Parathyroid adenoma (tissue), 2 donors: ENCODE data around the gene ABHD18.
"Not testable (repeated sequence)": the region's sequence is repeated elsewhere in the genome, so short reads cannot be mapped to it uniquely, and the experiment has no call there.

Source experiments
- H2AFZ ChIP-seq: fragments of 300-600 bp; sonication (generic); one replicate; pipeline ENCODE4 v1.7.0; 2017; ENCODE audit warnings: antibody characterized with exemption, mild to moderate bottlenecking
- H3K27ac ChIP-seq: fragments of 300-600 bp; sonication (generic); one replicate; pipeline ENCODE4 v1.7.0; 2017
- H3K27me3 ChIP-seq: fragments of 300-600 bp; sonication (generic); one replicate; pipeline ENCODE4 v1.7.0; 2017; ENCODE audit warnings: low read length; ENCODE audit not compliant: control insufficient read depth, insufficient read depth
- H3K36me3 ChIP-seq: fragments of 300-600 bp; sonication (generic); one replicate; pipeline ENCODE4 v1.7.0; 2017; ENCODE audit warnings: low read length; ENCODE audit not compliant: control insufficient read depth, insufficient read depth
- H3K4me1 ChIP-seq: fragments of 300-600 bp; sonication (generic); one replicate; pipeline ENCODE4 v1.7.0; 2017; ENCODE audit warnings: control low read depth
- H3K4me2 ChIP-seq: fragments of 300-600 bp; sonication (generic); one replicate; pipeline ENCODE4 v1.7.0; 2017; ENCODE audit warnings: low read length
- H3K4me3 ChIP-seq: fragments of 300-600 bp; sonication (generic); one replicate; pipeline ENCODE4 v1.7.0; 2017; ENCODE audit warnings: low read depth, low read length
- H3K79me2 ChIP-seq: fragments of 300-600 bp; sonication (generic); one replicate; pipeline ENCODE4 v1.7.0; 2017; ENCODE audit warnings: control low read depth
- H3K9ac ChIP-seq: fragments of 300-600 bp; sonication (generic); one replicate; pipeline ENCODE4 v1.7.0; 2017; ENCODE audit warnings: mild to moderate bottlenecking
- H3K9me3 ChIP-seq: fragments of 300-600 bp; sonication (generic); one replicate; pipeline ENCODE4 v1.7.0; 2017; ENCODE audit warnings: low read length; ENCODE audit not compliant: control insufficient read depth
- CTCF ChIP-seq: fragments of 300-600 bp; sonication (generic); IDR thresholded peaks from one replicate; pipeline ENCODE4 v1.7.0; 2017; ENCODE audit warnings: antibody characterized with exemption, mild to moderate bottlenecking
- donor health status: primary hyperparathyroidism.

The ABHD18 gene

GRCh38 chr4:128025319-128025718 is 60.1 kb downstream of the ABHD18 start:
- Histone ChIP-seq H3K4me2 (no peak overlapping the region), H3K79me2 (no peaks in the 10 kb centered on the region), H2AFZ (no peak overlapping the region), H3K9ac (no peak overlapping the region), H3K4me1 (no peaks in the 10 kb centered on the region), H3K27me3 (no peaks in the 10 kb centered on the region), H3K4me3 (no peak overlapping the region), H3K27ac (no peak overlapping the region), H3K9me3 (no peaks in the 10 kb centered on the region), H3K36me3 (no peaks in the 10 kb centered on the region)
- no peak for TF ChIP-seq CTCF

- H3K4me3 ChIP-seq = no peak overlapping the region
Measured at GRCh38 chr4:128029907-128030306, 64.7 kb downstream of the ABHD18 start.

GRCh38 chr4:128031756-128032384 is 66.7 kb downstream of the ABHD18 start:
- H3K9ac ChIP-seq = no peak overlapping the region
- H3K36me3 ChIP-seq = no peaks in the 10 kb centered on the region
- H3K27ac ChIP-seq = no peak overlapping the region
- no peaks in the 10 kb centered on the region for H3K4me1 ChIP-seq
- no peaks in the 10 kb centered on the region for H3K9me3 ChIP-seq
- no peak overlapping the region for H3K4me2 ChIP-seq
- no peak overlapping the region for H3K4me3 ChIP-seq
- no peak overlapping the region for H2AFZ ChIP-seq
- H3K27me3 ChIP-seq = no peaks in the 10 kb centered on the region
- TF ChIP-seq CTCF = no peak
- no peaks in the 10 kb centered on the region for H3K79me2 ChIP-seq

More at GRCh38 chr4:128029907-128030306, 64.7 kb downstream of the ABHD18 start:
- no peaks in the 10 kb centered on the region for H3K36me3 ChIP-seq
- H3K4me2 ChIP-seq = no peak overlapping the region
- H3K9ac ChIP-seq = no peak overlapping the region
- H2AFZ ChIP-seq = no peak overlapping the region
- H3K4me1 ChIP-seq = no peaks in the 10 kb centered on the region
- no peak overlapping the region for H3K27ac ChIP-seq
- H3K9me3 ChIP-seq = no peaks in the 10 kb centered on the region
- TF ChIP-seq CTCF = no peak
- no peaks in the 10 kb centered on the region for H3K79me2 ChIP-seq
- no peaks in the 10 kb centered on the region for H3K27me3 ChIP-seq

DNA sequence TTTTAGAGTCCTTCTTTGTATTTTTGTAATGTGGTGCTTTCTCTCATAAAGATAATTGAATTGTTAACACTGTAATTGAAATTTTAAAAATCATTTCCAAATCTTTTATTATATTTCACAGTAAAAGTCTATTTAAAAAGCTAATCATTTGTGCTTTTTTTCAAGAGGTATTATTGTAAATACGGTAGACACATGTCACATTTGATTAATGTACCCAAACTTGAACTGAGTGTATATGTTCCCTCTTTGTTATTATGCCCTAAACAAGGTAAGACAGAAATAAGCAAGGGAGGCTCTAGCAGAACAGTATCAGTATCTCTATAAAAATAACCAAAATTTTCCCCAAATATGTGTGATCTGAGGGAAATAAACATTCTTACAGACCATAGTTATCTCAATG is 74.4 kb downstream of the ABHD18 start:
- H3K27me3 ChIP-seq = no peaks in the 10 kb centered on the region
- H3K4me2 ChIP-seq = no peak overlapping the region
- H3K36me3 ChIP-seq = no peaks in the 10 kb centered on the region
- H3K27ac ChIP-seq = no peak overlapping the region
- H3K79me2 ChIP-seq = no peaks in the 10 kb centered on the region
- no peak overlapping the region for H3K9ac ChIP-seq
- H3K4me1 ChIP-seq = no peaks in the 10 kb centered on the region
- TF ChIP-seq CTCF = no peak
- H2AFZ ChIP-seq = no peak overlapping the region
- H3K9me3 ChIP-seq = no peaks in the 10 kb centered on the region
- no peak overlapping the region for H3K4me3 ChIP-seq

DNA sequence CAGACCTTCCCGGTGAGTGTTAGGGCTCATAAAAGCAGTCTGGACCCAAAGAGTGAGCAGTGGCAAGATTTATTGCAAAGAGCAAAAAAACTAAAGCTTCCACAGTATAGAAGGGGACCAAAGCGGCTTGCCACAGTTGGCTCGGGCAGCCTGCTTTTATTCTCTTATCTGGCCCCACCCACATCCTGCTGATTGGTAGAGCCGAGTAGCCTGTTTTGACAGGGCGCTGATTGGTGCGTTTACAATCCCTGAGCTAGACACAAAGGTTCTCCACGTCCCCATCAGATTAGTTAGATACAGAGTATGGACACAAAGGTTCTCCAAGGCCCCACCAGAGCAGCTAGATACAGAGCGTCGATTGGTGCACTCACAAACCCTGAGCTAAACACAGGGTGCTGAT is 81.8 kb downstream of the ABHD18 start:
- H3K27me3 ChIP-seq, H3K9ac ChIP-seq, H3K4me2 ChIP-seq, H3K4me3 ChIP-seq, H3K9me3 ChIP-seq, H3K4me1 ChIP-seq, H3K27ac ChIP-seq, H3K36me3 ChIP-seq, H3K79me2 ChIP-seq, H2AFZ ChIP-seq: not testable (repeated sequence)

- not testable (repeated sequence) for H3K4me1 ChIP-seq
Measured at GRCh38 chr4:128047514-128047913, 82.3 kb downstream of the ABHD18 start.

DNA sequence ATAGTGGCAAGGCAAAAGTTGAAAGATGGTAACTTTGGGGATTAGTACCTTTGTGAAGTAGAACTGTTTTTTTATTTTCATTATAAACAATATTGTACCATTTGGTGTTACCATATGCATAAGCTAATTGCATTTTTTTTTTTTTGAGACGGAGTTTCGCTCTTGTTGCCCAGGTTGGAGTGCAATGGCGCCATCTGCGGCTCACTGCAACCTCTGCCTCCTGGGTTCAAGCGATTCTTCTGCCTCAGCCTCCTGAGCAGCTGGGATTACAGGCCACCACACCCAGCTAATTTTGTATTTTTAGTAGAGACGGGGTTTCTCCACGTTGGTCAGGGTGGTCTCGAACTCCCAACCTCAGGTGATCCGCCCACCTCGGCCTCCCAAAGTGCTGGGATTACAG is 86.0 kb downstream of the ABHD18 start:
- not testable (repeated sequence) for H3K79me2 ChIP-seq, H3K9ac ChIP-seq

More at GRCh38 chr4:128047514-128047913, 82.3 kb downstream of the ABHD18 start:
- not testable (repeated sequence) for H3K27me3 ChIP-seq, H3K9me3 ChIP-seq, H3K4me2 ChIP-seq, H3K27ac ChIP-seq, H3K9ac ChIP-seq, H2AFZ ChIP-seq, H3K79me2 ChIP-seq, H3K4me3 ChIP-seq, H3K36me3 ChIP-seq

GRCh38 chr4:128054907-128055306 is 89.7 kb downstream of the ABHD18 start:
- not testable (repeated sequence) for H3K4me2 ChIP-seq, H3K36me3 ChIP-seq, H3K9me3 ChIP-seq, H3K9ac ChIP-seq, H3K4me1 ChIP-seq, H3K4me3 ChIP-seq, H3K79me2 ChIP-seq, H3K27me3 ChIP-seq, H2AFZ ChIP-seq, H3K27ac ChIP-seq

More for the DNA sequence above, 86.0 kb downstream of the ABHD18 start:
- not testable (repeated sequence) for H3K4me1 ChIP-seq, H3K4me2 ChIP-seq, H3K36me3 ChIP-seq, H3K27me3 ChIP-seq, H3K27ac ChIP-seq, H2AFZ ChIP-seq, H3K4me3 ChIP-seq, H3K9me3 ChIP-seq
